A549 (cell line): ENCODE results near the gene IL17A. TPM values are rescaled to one million over a fixed set of nuclear protein-coding genes. Genes with fewer than 3 reads are reported as not detected.

Experiments used
- ATAC-seq, 2 experiments: fragments of 200-7000 bp in 1 of 2; fragments of >200 bp in 1 of 2; cut with Nextera tagmentation in 1 of 2; cut with Tn5 transposase in 1 of 2; 3 replicates each; pipeline versions ENCODE4 v1.8.0 to v1.9.1; 2018 to 2020; ENCODE audit warnings: mild to moderate bottlenecking in 1 of 2, moderate library complexity in 1 of 2
- CTCF ChIA-PET: fragments of 300-600 bp; sonication (Branson Sonifier 250); formaldehyde crosslinking; extraction: SDS; loops from one replicate; lab custom pipeline; 2021; ENCODE audit warnings: antibody characterized with exemption, inconsistent platforms; lab: Yijun Ruan, JAX
- POLR2A ChIA-PET: fragments of 350-600 bp; formaldehyde crosslinking; extraction: SDS; loops from one replicate; lab custom pipeline; 2021; ENCODE audit warnings: antibody characterized with exemption, inconsistent platforms; lab: Yijun Ruan, JAX
- DNase-seq, 2 experiments: peaks; one replicate each; pipeline versions ENCODE4 v3.0.0 to v3.0.0-alpha.2; 2011 to 2016; ENCODE audit warnings: low read depth in 1 of 2, low spot score in 1 of 2
- FAIRE-seq: peaks from 2 replicates; lab custom pipeline; 2011; peaks lifted over from hg19 to GRCh38; lab: Jason Lieb, UNC
- H3K27ac ChIP-seq, 2 experiments: fragments of >200 bp; sonication (Bioruptor Twin); formaldehyde crosslinking; 3 replicates each; pipeline ENCODE4 v1.5.1; 2016 to 2017
- H3K4me1 ChIP-seq: fragments of >200 bp; sonication (Bioruptor Twin); formaldehyde crosslinking; 3 replicates; pipeline ENCODE4 v1.6.1; 2016
- H3K4me2 ChIP-seq: fragments of >200 bp; sonication (Bioruptor Twin); formaldehyde crosslinking; 3 replicates; pipeline ENCODE4 v1.6.1; 2016
- H3K4me3 ChIP-seq: fragments of >200 bp; sonication (Bioruptor Twin); formaldehyde crosslinking; 3 replicates; pipeline ENCODE4 v1.5.1; 2016
- H3K9me3 ChIP-seq: fragments of >200 bp; sonication (Bioruptor Twin); formaldehyde crosslinking; 3 replicates; pipeline ENCODE4 v1.6.1; 2016
- BHLHE40 ChIP-seq: IDR thresholded peaks from 2 replicates; pipeline ENCODE4 v1.6.1; 2012; ENCODE audit warnings: low read depth, low read length, inconsistent platforms
- CBX8 ChIP-seq: fragments of 200-600 bp; sonication (generic); IDR thresholded peaks from 2 replicates; pipeline ENCODE4 v1.6.1; 2016
- EHF ChIP-seq: fragments of 250-450 bp; sonication (Bioruptor Pico); IDR thresholded peaks from 2 replicates; pipeline ENCODE4 v1.5.0; 2020; ENCODE audit warnings: mild to moderate bottlenecking
- EHMT2 ChIP-seq: fragments of 200-600 bp; sonication (generic); IDR thresholded peaks from 2 replicates; pipeline ENCODE4 v1.6.1; 2016; ENCODE audit warnings: antibody characterized with exemption, low read depth, mild to moderate bottlenecking, moderate library complexity
- EP300 ChIP-seq, 2 experiments: fragments of >200 bp; sonication (Bioruptor Twin); formaldehyde crosslinking; IDR thresholded peaks; 2 replicates in 1 of 2; 3 replicates in 1 of 2; pipeline ENCODE4 v1.6.1; 2016 to 2017
- HDAC2 ChIP-seq: fragments of 200-600 bp; sonication (generic); IDR thresholded peaks from 2 replicates; pipeline ENCODE4 v1.6.1; 2016
- MAZ ChIP-seq: fragments of 150-350 bp; IDR thresholded peaks from 2 replicates; pipeline ENCODE4 v1.6.1; 2014; ENCODE audit warnings: antibody characterized with exemption, low read depth, low read length, borderline replicate concordance
- MYC ChIP-seq: IDR thresholded peaks from 2 replicates; pipeline ENCODE4 v1.6.1; 2012; ENCODE audit warnings: mild to moderate bottlenecking, inconsistent platforms, low read length, improper control_type of control experiment, borderline replicate concordance
- NPAS2 ChIP-seq: fragments of 250-450 bp; sonication (Bioruptor Pico); IDR thresholded peaks from 2 replicates; pipeline ENCODE4 v1.8.0; 2022; ENCODE audit warnings: mild to moderate bottlenecking, moderate library complexity, borderline replicate concordance
- NR3C1 ChIP-seq: fragments of >200 bp; sonication (Bioruptor Twin); formaldehyde crosslinking; IDR thresholded peaks from 3 replicates; pipeline ENCODE4 v1.6.1; 2017
- POLR2A ChIP-seq: IDR thresholded peaks from 2 replicates; pipeline ENCODE4 v1.6.1; 2012; ENCODE audit warnings: mild to moderate bottlenecking, low read length
- RCOR1 ChIP-seq: fragments of 150-350 bp; IDR thresholded peaks from 2 replicates; pipeline ENCODE4 v1.6.1; 2014; ENCODE audit warnings: antibody characterized with exemption, low read length, low read depth
- ZFP36 ChIP-seq: fragments of 450-650 bp; IDR thresholded peaks from 2 replicates; pipeline ENCODE4 v1.6.1; 2014; ENCODE audit warnings: borderline replicate concordance; ENCODE audit not compliant: partially characterized antibody
- WGBS: methylation state at CpG from one replicate; pipeline ENCODE4 v1.1.6; 2017; ENCODE audit errors: missing lambda C conversion rate; 5-methylcytosine and 5-hydroxymethylcytosine counted together
- polyA plus RNA-seq, 4 experiments: library from polyadenylated mRNA; depleted of rRNA in 3 of 4; stranded (reverse); fragments of >200 nt; fragmentation: RNase III in 1 of 4; extraction: RNeasy Plus Mini Kit Qiagen cat#74134 plus additional on column Dnase treatment in 1 of 4; gene quantifications; 2 replicates in 3 of 4; 3 replicates in 1 of 4; pipeline ENCODE4 v1.2.3, GENCODE V29; 2011 to 2017
- TF ChIP-seq, protein P1 (sequence below): fragments of 250-450 bp; sonication (Bioruptor Pico); IDR thresholded peaks from 2 replicates; pipeline ENCODE4 v1.5.0; 2021; ENCODE audit warnings: mild to moderate bottlenecking, moderate library complexity, borderline replicate concordance
- TF ChIP-seq, protein P2 (sequence below): fragments of >200 bp; sonication (Bioruptor Twin); formaldehyde crosslinking; IDR thresholded peaks from 3 replicates; pipeline ENCODE4 v1.5.1; 2016
- TF ChIP-seq, protein P3 (sequence below): fragments of 200-600 bp; sonication (generic); IDR thresholded peaks from 2 replicates; pipeline ENCODE4 v1.6.1; 2016; ENCODE audit warnings: antibody characterized with exemption, mild to moderate bottlenecking, moderate library complexity
- TF ChIP-seq, protein P4 (sequence below): fragments of >200 bp; sonication (Bioruptor Twin); formaldehyde crosslinking; IDR thresholded peaks from 3 replicates; pipeline ENCODE4 v1.6.1; 2016

The IL17A gene
- polyA plus RNA-seq, 2 of the 4 experiments (the other 2 are of a cell fraction): not detected

DNA sequence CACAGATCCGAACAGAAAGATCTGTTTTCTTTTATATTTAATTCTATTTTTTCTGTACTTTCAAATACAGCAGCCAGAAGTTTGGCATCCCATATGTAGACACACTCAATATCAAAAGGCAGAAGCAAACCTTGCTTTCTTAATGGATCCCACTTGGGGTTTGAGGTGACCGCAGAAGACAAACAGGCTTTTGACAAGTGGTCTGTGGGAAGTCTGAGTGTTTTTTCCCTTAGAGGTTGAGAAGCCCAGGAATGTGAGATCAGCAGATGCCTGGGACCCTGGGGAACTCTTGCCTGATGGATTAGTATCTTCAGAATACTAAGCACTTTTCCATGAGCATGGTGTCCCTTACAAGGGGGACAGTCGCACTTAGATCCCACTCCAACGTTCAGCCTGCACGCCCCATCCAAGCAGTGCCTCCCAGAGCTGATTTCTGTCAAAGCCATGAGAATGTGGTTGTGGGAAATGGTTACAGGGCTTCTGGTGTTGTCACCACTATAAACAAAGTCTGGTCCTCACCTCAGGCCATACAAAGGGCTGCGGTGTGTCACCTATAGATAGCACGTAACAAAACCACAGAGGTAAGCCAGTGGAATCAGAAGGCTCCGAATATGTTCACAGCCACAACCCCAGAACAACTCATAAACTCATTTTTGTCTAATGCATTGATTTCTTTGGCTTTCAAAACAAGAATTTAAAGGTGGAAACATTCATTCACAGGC is 45.4 kb downstream of the IL17A start (continued):
- TF ChIP-seq MAZ: no peak
- no peak for TF ChIP-seq BHLHE40

DNA sequence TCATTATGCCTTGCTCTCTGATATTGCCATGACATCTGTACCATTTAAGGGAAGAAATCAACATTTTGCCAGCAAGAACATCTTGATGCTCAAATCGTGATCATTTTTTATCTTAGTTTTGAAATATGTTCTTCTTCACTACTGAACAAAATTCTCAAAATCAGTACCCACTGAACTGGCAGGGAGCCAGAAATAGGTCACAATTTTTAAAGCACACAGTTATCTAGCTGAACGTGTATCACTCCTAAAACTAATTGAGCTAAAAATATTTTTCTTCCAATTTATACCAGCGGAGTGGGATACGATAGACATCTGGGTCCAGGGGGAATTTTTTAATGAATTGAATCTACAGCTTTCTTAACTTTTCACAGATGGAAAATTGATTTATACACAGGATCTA is 46.8 kb downstream of the IL17A start:
- CTCF ChIA-PET: no interaction called here
- 57% methylated on average over 4 of the region's 4 CpGs for WGBS
- Histone ChIP-seq H3K4me2 (no peak overlapping the region), H3K4me3 (no peak overlapping the region), H3K4me1 (no peaks in the 10 kb centered on the region), H3K9me3 (no peaks in the 10 kb centered on the region), H3K27ac (no peak overlapping the region)
- POLR2A ChIA-PET: no interaction called here
- TF ChIP-seq HDAC2 (no peak), CBX8 (no peak), ZFP36 (no peak), POLR2A (no peak), NPAS2 (no peak), NR3C1 (no peak), EP300 (IDR thresholded peaks at IDR 0.05) (no peak), EHF (CRISPR knock-in tag) (no peak), MYC (no peak), RCOR1 (no peak), EHMT2 (no peak)
- TF ChIP-seq, protein P1, sequence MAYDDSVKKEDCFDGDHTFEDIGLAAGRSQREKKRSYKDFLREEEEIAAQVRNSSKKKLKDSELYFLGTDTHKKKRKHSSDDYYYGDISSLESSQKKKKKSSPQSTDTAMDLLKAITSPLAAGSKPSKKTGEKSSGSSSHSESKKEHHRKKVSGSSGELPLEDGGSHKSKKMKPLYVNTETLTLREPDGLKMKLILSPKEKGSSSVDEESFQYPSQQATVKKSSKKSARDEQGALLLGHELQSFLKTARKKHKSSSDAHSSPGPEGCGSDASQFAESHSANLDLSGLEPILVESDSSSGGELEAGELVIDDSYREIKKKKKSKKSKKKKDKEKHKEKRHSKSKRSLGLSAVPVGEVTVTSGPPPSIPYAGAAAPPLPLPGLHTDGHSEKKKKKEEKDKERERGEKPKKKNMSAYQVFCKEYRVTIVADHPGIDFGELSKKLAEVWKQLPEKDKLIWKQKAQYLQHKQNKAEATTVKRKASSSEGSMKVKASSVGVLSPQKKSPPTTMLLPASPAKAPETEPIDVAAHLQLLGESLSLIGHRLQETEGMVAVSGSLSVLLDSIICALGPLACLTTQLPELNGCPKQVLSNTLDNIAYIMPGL (CRISPR knock-in tag): no peak
- TF ChIP-seq, protein P2, sequence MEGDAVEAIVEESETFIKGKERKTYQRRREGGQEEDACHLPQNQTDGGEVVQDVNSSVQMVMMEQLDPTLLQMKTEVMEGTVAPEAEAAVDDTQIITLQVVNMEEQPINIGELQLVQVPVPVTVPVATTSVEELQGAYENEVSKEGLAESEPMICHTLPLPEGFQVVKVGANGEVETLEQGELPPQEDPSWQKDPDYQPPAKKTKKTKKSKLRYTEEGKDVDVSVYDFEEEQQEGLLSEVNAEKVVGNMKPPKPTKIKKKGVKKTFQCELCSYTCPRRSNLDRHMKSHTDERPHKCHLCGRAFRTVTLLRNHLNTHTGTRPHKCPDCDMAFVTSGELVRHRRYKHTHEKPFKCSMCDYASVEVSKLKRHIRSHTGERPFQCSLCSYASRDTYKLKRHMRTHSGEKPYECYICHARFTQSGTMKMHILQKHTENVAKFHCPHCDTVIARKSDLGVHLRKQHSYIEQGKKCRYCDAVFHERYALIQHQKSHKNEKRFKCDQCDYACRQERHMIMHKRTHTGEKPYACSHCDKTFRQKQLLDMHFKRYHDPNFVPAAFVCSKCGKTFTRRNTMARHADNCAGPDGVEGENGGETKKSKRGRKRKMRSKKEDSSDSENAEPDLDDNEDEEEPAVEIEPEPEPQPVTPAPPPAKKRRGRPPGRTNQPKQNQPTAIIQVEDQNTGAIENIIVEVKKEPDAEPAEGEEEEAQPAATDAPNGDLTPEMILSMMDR: no peak
- TF ChIP-seq, protein P3, sequence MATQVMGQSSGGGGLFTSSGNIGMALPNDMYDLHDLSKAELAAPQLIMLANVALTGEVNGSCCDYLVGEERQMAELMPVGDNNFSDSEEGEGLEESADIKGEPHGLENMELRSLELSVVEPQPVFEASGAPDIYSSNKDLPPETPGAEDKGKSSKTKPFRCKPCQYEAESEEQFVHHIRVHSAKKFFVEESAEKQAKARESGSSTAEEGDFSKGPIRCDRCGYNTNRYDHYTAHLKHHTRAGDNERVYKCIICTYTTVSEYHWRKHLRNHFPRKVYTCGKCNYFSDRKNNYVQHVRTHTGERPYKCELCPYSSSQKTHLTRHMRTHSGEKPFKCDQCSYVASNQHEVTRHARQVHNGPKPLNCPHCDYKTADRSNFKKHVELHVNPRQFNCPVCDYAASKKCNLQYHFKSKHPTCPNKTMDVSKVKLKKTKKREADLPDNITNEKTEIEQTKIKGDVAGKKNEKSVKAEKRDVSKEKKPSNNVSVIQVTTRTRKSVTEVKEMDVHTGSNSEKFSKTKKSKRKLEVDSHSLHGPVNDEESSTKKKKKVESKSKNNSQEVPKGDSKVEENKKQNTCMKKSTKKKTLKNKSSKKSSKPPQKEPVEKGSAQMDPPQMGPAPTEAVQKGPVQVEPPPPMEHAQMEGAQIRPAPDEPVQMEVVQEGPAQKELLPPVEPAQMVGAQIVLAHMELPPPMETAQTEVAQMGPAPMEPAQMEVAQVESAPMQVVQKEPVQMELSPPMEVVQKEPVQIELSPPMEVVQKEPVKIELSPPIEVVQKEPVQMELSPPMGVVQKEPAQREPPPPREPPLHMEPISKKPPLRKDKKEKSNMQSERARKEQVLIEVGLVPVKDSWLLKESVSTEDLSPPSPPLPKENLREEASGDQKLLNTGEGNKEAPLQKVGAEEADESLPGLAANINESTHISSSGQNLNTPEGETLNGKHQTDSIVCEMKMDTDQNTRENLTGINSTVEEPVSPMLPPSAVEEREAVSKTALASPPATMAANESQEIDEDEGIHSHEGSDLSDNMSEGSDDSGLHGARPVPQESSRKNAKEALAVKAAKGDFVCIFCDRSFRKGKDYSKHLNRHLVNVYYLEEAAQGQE: no peak
- TF ChIP-seq, protein P4, sequence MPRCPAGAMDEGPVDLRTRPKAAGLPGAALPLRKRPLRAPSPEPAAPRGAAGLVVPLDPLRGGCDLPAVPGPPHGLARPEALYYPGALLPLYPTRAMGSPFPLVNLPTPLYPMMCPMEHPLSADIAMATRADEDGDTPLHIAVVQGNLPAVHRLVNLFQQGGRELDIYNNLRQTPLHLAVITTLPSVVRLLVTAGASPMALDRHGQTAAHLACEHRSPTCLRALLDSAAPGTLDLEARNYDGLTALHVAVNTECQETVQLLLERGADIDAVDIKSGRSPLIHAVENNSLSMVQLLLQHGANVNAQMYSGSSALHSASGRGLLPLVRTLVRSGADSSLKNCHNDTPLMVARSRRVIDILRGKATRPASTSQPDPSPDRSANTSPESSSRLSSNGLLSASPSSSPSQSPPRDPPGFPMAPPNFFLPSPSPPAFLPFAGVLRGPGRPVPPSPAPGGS: no peak
- DNase-seq (no peak), ATAC-seq (no peak), FAIRE-seq (no peak)
